GM12874 (cell line): Measurements from ENCODE around the gene TSC22D1.
A peak's percentile ranks its signal among the peaks of the same experiment; 100 is the strongest.

Experiments used
- TF ChIP-seq, protein P1 (sequence below): IDR thresholded peaks from 2 replicates; pipeline ENCODE4 v1.5.1; 2011; ENCODE audit warnings: low read depth, mild to moderate bottlenecking, control low read depth, low read length, moderate library complexity; ENCODE audit not compliant: insufficient read depth

TSC22D1 gene

DNA sequence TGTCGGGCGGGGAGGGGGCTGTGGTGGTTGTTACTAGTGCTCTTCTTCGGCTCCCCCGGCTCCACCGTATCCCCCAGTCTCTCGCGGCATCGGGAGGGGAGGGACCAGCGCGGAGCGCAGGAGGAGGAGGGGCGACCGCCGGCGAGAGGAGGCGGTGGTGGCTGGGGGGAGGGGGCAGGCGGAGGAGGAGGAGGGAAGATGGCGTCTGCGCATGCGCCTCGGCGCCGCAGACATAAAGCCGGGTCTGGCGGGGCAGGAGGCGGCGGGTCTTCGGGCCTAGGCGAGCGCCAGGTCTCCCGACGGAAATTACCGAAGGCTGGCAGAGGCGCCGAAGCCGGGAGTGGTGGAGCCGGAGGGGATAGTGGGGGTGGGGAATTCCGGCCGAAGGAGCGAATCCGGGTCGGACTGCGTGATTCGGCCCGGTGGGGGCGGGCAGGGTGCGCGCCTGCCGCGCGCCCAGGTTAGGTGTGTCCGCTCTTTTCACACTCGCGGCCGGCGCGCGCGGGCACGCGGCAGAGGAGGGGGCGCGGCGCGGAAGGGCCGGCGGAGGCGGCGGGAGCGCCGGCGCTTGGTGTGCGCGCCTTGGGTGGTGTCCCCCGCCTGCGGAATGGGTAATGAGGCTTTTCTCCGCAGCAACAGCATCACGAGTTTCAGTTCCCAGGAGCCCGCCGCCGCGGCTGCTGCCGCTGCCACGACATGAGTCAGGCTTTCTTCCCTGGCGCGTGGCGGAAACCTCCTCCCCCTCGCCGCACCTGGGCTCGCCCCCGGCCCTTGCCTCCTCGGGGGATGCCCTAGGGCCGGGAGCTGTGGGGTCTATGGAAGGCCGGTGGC, 1.3 kb upstream of the TSC22D1 start:
- TF ChIP-seq, protein P1, sequence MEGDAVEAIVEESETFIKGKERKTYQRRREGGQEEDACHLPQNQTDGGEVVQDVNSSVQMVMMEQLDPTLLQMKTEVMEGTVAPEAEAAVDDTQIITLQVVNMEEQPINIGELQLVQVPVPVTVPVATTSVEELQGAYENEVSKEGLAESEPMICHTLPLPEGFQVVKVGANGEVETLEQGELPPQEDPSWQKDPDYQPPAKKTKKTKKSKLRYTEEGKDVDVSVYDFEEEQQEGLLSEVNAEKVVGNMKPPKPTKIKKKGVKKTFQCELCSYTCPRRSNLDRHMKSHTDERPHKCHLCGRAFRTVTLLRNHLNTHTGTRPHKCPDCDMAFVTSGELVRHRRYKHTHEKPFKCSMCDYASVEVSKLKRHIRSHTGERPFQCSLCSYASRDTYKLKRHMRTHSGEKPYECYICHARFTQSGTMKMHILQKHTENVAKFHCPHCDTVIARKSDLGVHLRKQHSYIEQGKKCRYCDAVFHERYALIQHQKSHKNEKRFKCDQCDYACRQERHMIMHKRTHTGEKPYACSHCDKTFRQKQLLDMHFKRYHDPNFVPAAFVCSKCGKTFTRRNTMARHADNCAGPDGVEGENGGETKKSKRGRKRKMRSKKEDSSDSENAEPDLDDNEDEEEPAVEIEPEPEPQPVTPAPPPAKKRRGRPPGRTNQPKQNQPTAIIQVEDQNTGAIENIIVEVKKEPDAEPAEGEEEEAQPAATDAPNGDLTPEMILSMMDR, result no peak

DNA sequence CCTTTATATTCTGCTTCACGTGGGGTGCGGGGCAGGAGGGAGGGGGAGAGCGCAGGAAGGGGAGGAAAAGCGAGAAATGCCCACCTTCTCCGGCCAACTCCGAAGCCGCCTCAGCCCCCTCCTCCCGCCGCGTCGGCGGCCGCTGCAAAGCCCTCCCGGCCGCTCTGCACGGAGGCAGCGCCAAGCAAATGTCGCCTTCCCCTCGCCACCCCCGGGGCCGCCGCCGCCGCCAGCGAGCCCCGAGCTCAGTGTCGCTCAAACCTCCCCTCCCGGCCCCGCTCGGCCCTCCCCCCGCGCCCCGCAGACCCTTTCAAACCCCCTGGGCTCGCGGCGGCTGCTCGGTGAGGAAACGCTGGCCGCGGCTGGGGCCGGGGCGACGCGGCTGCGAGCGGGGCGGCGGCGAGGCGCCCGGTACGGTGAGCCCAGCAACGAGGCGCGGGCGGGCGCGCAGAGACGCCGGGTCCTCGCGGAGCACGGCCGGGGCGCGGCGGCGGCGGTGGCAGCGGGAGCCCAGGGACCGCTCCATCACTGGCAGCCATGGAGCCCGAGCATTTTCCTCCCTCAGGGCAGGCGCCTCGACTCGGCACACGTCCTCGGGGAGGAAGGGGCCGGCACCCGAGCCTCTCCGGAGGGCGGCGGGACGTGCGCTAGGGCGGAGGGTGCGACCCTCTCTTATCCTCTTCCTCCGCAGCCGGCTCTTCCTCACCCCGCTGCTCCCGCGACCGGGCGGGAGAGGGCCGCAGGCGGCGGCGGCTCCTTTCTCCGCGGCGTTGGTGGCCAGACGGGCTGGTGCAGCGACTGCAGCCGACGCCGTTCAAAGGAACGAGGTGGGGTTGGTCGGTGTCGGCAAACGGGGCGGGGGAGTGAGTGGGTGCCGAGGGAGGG, 463 bp upstream of the TSC22D1 start:
- TF ChIP-seq, protein P1, result no peak

DNA sequence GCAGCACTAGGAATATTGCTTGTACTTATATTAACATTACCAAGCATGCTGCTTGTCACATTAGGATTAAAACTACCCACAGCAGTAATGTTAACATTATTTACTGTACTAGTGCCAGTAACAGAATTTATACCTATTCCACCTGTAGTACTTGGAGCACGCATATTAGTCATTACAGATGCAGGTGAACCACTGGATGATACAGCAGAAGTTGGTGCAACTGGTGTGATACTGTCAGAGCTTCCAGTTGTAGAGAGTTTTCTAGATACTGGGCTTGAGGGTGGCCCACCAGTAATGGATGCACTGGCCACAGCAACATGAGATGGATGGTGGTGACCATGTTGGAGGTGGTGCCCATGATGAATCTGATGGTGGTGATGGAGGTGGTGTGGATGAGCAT, 1.1 kb downstream of the TSC22D1 start:
- TF ChIP-seq, protein P1, result no peak

DNA sequence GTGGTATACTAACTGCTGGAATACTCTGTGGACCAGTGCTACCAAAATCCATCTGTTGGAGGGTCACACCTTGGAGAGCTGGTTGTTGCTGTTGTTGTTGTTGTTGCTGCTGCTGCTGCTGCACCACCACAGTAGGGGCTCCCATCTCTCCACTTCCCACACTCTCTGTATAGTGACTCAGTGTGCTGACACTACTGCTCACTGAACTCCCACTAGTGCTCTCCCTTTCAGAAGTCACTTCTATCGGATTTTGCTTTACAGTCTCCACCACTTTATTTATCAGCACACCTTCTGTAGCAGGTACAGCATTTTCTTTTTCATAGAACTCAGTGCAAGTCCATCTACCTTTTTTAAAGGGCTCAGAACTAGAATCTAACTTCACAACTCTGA, 1.7 kb downstream of the TSC22D1 start:
- TF ChIP-seq, protein P1, result no peak

DNA sequence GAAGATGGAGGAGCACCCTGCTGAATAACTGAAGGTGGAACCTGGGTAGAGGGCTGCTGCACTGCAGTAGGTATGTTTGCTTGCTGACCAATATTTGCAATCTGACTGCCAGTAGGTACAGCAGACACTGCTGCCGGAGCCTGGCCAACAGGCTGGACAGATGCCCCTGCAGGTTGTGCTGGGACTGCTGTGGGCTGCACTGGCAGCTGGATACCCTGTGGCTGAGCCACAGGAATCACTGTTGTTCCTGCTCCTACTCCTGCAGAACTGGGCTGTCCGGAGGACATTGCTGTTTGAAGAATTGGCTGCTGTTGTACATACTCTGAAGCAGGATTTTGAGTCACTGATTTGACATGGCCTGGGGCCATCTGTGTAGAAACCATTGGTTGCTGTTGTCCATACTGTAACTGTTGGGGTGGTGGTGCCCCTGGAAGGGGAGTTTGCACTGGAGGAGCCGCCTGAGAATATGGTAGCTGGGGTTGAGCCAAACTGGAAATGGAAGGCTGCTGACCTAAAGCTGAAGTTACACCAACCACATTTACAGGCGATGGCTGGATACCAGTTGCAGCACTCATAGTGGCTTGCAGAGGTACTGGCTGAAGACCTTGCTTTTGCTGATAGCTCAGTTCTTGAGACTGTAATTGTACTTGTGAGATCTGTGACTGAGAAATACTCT, 2.2 kb downstream of the TSC22D1 start:
- TF ChIP-seq, protein P1, result peak; percentile 49; the same call in 1 of the 2 replicates

DNA sequence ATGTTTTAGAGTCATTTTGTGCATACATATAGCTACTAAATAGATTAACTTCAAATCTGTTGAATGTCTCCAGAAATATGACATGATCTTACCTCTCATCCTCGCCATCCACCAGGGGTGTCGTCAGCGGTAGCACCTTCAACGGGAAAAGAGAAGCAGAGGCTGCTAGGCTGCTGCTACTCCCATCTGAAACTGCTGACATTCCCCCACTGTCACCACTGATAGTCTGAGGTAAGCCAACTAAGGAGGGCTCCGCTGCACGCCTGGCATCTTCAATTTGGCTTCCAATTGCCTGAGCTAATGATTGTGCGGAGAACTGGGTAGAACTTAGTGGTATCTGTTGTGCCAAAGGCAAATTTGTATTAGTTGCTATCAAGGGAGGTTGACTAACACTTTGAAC, 3.1 kb downstream of the TSC22D1 start:
- TF ChIP-seq, protein P1, result no peak

DNA sequence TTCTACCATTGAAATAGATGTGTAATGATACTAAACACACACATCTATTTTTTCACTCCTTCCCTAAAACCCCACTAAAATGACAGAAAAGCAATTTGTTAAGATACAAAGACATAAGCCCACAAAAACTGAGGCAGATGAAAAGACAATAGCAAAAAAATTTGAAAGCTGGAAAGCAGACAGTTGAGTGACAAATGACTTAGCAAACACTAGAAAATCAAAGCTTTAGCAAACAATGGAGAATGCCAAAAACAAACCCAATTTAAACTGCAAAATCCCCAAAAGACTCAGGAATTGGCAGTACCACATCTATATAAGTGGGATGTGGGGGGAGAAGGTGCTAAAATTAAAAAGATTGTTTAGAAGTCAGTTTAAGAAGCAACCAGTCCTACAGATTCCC, 9.5 kb downstream of the TSC22D1 start:
- TF ChIP-seq, protein P1, result no peak
